Adipocyte (in vitro differentiated cells): ENCODE results near the gene EEF1AKMT3.

Experiments used
- DNase-seq: peaks from one replicate; pipeline ENCODE4 v3.0.0-alpha.2; 2015; ENCODE audit warnings: low read depth
- H3K27me3 ChIP-seq: replicated peaks from 2 replicates; pipeline ENCODE4 v1.7.0; 2013; ENCODE audit warnings: mild to moderate bottlenecking, low read length, moderate library complexity; ENCODE audit not compliant: control insufficient read depth, insufficient read depth
- H3K36me3 ChIP-seq: 2 replicates; pipeline ENCODE4 v1.7.0; 2013; ENCODE audit warnings: low read length, mild to moderate bottlenecking, moderate library complexity; ENCODE audit not compliant: control insufficient read depth, insufficient read depth, severe bottlenecking
- H3K4me1 ChIP-seq: 2 replicates; pipeline ENCODE4 v1.7.0; 2013; ENCODE audit warnings: mild to moderate bottlenecking, low read length, moderate library complexity; ENCODE audit not compliant: control insufficient read depth, insufficient read depth
- H3K4me3 ChIP-seq: 2 replicates; pipeline ENCODE4 v1.7.0; 2013; ENCODE audit warnings: mild to moderate bottlenecking, low read length, moderate library complexity
- H3K9ac ChIP-seq: 2 replicates; pipeline ENCODE4 v1.7.0; 2013; ENCODE audit warnings: mild to moderate bottlenecking, low read length, moderate library complexity
- H3K9me3 ChIP-seq: 2 replicates; pipeline ENCODE4 v1.7.0; 2013; ENCODE audit warnings: mild to moderate bottlenecking, low read length, moderate library complexity; ENCODE audit not compliant: control insufficient read depth

The EEF1AKMT3 gene

DNA sequence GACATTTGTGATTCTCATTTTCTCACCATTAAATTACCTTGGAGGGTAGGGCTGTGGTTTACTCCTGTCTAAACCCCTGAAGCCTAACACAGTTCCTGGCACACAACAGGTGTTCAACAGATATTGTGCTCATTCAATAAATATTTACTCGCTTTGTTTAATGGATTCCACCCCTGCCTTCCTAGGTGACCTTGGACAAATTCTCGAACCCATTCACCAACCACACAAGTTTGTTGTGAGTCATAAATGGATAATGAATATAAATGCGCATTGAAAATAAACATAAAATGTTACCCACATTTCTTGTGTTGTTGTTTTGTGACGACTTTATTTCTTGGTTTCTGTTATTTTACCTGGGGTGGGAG is 9.8 kb downstream of the EEF1AKMT3 start:
- peak overlapping the region; percentile 99 for H3K4me3 ChIP-seq
- H3K4me1 ChIP-seq = peaks cover 9% of the 10 kb centered on the region

DNA sequence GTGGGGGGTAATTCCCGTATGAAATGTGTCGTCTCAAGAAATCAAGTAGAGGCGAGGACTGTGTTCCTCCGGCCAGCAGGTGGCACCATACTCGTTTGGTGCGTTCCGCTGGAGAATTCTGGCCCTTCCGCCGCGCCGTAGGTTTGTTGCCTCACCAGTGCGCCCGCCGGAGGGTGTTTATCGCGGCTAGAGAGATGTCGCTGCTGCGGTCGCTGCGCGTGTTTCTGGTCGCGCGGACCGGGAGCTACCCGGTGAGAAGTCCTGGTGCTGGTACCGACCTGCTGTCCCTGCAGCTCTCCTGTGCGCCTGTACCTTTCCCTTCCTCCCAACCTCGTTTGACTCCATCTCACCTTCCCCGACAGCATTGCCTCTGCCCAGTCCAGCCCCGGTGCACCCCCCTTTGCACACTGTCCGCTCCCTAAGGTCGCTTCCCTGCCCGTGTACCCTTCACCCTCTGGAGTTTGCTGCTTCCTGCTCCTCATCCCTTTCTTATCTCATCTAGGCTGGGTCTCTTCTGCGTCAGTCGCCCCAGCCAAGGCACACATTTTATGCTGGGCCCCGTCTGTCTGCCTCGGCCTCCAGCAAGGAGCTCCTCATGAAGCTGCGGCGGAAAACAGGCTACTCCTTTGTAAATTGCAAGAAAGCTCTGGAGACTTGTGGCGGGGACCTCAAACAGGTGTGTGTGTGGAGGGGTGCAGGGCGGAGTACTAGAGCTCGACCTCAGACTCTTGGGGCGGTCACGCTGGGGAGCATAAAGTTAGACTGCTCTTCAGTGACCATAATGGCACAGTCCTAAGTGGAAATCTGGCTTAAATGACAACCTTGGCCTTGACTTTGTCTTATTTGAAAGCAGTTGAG is 10.4 kb downstream of the EEF1AKMT3 start, which contains the start of gene TSFM:
Gene TSFM, plus strand, starts transcription at position 180 of the 858 bp plus-strand sequence. Its CDS starts 15 bp downstream, at position 195.
- Histone ChIP-seq H3K9me3 (no peaks in the 10 kb centered on the region), H3K36me3 (peaks cover 33% of the 10 kb centered on the region), H3K27me3 (no peaks in the 10 kb centered on the region), H3K4me3 (peak within 1 kb of the TSS; percentile 99), H3K4me1 (peaks cover 9% of the 10 kb centered on the region), H3K9ac (peak within 1 kb of the TSS; percentile 97)
- DNase-seq = peak; percentile 99

More for the DNA sequence above, 9.8 kb downstream of the EEF1AKMT3 start:
- H3K27me3 ChIP-seq = no peaks in the 10 kb centered on the region
- DNase-seq = no peak
- H3K9me3 ChIP-seq = no peaks in the 10 kb centered on the region
- peaks cover 29% of the 10 kb centered on the region for H3K36me3 ChIP-seq
- H3K9ac ChIP-seq = peak overlapping the region; percentile 97

DNA sequence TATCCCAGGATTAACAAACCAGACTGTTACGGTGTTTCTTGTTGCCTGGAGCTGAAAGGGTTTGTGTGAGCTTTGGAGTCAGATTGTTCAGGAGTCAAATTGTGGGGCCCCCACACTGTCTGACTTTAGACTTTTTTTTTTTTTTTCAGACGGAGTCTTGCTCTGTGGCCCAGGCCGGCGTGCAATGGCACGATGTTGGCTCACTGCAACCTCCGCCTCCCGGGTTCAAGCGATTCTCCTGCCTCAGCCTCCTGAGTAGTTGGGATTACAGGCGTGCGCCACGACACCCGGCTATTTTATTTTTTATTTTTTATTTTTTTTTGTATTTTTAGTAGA is 11.0 kb downstream of the EEF1AKMT3 start:
- peak overlapping the region; percentile 97 for H3K9ac ChIP-seq
- no peaks in the 10 kb centered on the region for H3K27me3 ChIP-seq
- H3K9me3 ChIP-seq = no peaks in the 10 kb centered on the region
- H3K4me3 ChIP-seq = peak overlapping the region; percentile 99
- H3K36me3 ChIP-seq = peaks cover 34% of the 10 kb centered on the region
- no peak for DNase-seq
- peaks cover 9% of the 10 kb centered on the region for H3K4me1 ChIP-seq

DNA sequence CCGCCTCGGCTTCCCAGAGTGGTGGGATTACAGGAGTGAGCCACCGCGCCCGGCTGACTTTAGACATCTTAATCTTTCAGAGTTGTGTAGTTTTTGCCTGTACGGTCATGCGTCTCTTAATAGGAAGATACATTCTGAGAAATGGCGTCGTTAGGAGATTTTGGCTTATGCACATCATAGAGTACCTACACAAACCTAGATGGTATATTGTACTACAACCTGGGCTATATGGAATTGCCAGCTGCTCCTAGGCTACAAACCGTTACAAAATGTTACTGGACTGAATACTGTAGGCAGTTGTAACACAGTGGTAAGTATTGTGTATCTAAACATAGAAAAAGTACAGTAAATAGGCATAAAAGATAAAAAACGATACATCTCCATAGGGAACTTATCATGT is 11.4 kb downstream of the EEF1AKMT3 start:
- H3K36me3 ChIP-seq = peaks cover 38% of the 10 kb centered on the region
- H3K27me3 ChIP-seq = no peaks in the 10 kb centered on the region
- no peak for DNase-seq
- H3K9me3 ChIP-seq = no peaks in the 10 kb centered on the region
- H3K4me1 ChIP-seq = peaks cover 9% of the 10 kb centered on the region
- H3K9ac ChIP-seq = no peak overlapping the region
- H3K4me3 ChIP-seq = no peak overlapping the region

DNA sequence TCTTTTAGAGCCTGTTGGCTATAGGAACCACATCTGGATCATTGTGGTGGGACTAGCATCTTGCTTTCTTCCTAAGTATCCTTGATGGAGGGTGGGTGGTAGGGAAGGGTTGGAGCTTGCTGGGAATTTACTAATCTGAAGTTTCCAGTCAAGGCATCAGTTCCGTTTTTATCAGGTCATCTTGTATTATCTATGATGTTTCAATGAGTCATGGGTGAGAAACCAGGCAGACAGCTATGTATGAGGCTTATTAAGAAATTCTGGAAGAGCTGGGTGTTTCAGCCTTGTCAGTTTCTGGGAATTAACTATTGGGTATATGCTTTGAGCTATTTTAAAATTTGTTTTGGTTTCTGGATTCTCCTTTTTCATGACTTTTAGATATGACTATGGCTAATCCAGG is 21.5 kb downstream of the EEF1AKMT3 start:
- Histone ChIP-seq H3K4me3 (peak overlapping the region; percentile 57), H3K27me3 (no peaks in the 10 kb centered on the region), H3K9me3 (no peaks in the 10 kb centered on the region), H3K4me1 (peaks cover 12% of the 10 kb centered on the region), H3K9ac (peak overlapping the region; percentile 81), H3K36me3 (peaks cover 75% of the 10 kb centered on the region)
- DNase-seq = peak; percentile 70

DNA sequence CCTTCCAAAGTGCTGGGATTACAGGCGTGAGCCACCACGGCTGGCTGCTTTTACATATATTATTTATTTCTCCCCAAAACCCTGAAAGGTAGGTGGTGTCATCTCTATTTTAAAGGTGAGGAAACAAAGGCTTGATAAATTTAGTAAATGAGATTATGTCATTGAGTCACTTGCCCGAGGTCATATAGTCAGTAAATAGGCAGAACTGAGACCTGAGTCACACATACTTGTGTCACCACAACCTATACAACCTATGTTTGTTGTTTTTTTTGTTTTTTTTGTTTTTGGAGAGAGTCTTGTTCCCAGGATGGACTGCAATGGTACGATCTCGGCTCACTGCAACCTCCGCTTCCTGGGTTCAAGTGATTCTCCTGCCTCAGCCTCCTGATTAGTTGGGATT is 22.9 kb downstream of the EEF1AKMT3 start:
- DNase-seq = no peak
- Histone ChIP-seq H3K4me1 (peaks cover 12% of the 10 kb centered on the region), H3K27me3 (no peaks in the 10 kb centered on the region), H3K9ac (no peak overlapping the region), H3K4me3 (no peak overlapping the region), H3K9me3 (no peaks in the 10 kb centered on the region), H3K36me3 (peaks cover 75% of the 10 kb centered on the region)

DNA sequence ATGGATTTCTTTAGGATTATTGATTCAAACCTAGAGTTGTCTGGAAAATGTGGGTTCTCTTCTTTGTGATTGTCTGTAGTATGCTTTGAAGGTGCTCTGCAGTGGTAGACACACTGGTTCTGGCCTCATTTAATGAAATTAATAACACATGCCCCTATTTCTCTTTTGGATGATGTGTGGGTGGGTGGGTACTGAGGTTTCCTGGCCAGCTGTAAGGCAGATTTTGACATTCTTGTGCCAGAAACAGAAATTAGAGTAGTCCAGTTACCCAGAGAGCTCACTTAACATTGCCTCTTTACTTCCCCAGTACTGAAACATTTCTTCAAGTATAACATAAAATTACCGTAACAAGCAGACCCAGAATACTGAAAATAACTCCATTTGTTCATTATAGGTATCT is 24.6 kb downstream of the EEF1AKMT3 start:
- no peak for DNase-seq
- Histone ChIP-seq H3K9me3 (no peaks in the 10 kb centered on the region), H3K36me3 (peaks cover 79% of the 10 kb centered on the region), H3K4me1 (peaks cover 12% of the 10 kb centered on the region), H3K9ac (no peak overlapping the region), H3K27me3 (no peaks in the 10 kb centered on the region), H3K4me3 (no peak overlapping the region)

DNA sequence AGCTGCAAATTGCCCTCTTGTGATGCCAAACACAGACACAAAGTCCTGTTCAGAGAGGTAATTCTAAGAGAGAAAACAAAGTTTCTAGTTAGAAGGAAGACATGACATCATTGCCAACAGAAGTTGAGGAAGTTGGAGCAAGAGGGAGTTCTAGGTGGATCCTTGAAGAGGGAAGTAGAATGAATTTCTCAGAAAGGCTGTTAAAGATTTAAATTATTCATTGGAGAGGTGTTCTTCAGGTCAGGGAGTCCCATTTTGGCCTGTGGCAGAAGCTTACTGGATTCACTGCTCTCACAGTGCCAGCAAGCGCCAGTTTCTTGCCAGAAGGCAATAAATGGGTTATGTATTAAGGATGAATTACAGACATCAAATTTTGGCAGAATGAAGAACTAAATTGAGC is 25.5 kb downstream of the EEF1AKMT3 start:
- no peaks in the 10 kb centered on the region for H3K9me3 ChIP-seq
- H3K27me3 ChIP-seq = no peaks in the 10 kb centered on the region
- H3K9ac ChIP-seq = no peak overlapping the region
- H3K4me1 ChIP-seq = peaks cover 12% of the 10 kb centered on the region
- no peak overlapping the region for H3K4me3 ChIP-seq
- no peak for DNase-seq
- H3K36me3 ChIP-seq = peaks cover 79% of the 10 kb centered on the region

DNA sequence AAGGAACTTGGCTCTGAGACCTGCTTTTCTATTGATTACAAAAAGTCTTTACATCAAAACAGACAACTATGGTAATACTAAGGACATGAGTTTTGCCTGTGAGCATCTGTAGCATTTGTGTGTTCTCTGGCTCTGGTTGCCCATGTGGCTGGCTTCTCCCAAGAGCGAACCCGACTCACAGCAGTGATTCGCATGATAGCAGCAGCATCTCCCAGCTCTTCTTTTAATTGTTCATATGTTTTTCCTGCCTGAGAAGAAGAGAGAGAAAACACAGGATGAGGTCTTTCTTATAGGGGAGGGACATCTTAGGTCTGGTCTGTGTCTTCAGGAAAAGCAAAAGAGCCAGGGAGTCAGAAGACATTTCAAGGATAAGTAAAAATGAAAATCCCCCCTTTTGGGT is 28.6 kb downstream of the EEF1AKMT3 start:
- peaks cover 77% of the 10 kb centered on the region for H3K36me3 ChIP-seq

DNA sequence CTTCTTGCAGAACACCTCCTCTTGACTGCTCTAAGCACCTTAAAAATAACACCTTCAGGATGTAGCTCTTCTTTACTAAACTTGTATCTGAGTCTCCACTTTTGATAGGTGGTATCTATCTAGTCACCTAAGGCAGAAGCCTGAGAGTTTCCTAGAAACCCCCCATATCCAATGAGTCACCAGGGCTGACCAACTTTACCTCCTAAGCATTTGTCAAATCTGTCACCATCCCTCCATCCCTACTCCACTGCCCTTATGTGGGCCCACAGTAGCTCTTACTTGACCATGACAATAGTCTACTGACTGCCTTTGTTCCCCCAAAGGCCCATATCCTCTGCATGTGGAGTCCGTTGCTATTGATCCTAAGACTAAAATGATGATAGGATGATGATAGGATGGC is 30.2 kb downstream of the EEF1AKMT3 start:
- DNase-seq = no peak
- no peak overlapping the region for H3K4me3 ChIP-seq
- peaks cover 77% of the 10 kb centered on the region for H3K36me3 ChIP-seq
- H3K9ac ChIP-seq = no peak overlapping the region
- H3K27me3 ChIP-seq = no peaks in the 10 kb centered on the region
- peaks cover 5% of the 10 kb centered on the region for H3K4me1 ChIP-seq
- no peaks in the 10 kb centered on the region for H3K9me3 ChIP-seq

More for the DNA sequence above, 28.6 kb downstream of the EEF1AKMT3 start:
- Histone ChIP-seq H3K4me1 (peaks cover 5% of the 10 kb centered on the region), H3K9ac (no peak overlapping the region), H3K27me3 (no peaks in the 10 kb centered on the region), H3K4me3 (no peak overlapping the region), H3K9me3 (no peaks in the 10 kb centered on the region)
- no peak for DNase-seq

DNA sequence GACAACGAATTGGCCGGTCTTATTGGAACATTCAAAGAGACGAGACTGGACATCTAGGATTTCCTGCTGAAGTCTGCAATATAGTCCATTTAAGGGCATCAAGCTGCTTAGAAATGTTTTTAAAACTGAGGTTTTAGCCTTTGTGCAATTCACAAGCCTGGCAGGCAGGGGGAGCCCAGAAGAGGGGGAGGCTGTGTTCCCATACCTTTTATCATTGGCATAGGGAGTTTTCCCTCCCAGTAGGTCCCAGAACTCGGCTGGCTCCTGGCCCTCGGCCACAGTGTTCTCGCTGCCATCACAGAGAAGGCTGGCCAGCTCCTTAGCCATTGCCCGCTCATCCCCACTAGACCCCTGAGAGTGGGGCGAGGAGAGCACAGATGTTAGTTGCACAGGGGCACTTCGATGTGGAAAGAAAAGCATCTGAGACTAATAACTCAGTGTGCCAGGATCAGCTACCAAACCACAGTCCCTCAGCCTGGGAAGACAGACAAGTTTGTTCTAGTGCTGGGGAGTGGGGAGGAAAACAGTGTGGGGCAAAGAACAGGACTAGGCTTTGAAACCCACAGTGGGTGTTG is 31.0 kb downstream of the EEF1AKMT3 start:
- Histone ChIP-seq H3K9me3 (no peaks in the 10 kb centered on the region), H3K4me1 (peaks cover 5% of the 10 kb centered on the region), H3K9ac (peak overlapping the region; percentile 35), H3K36me3 (peaks cover 78% of the 10 kb centered on the region), H3K27me3 (no peaks in the 10 kb centered on the region), H3K4me3 (no peak overlapping the region)
- peak; percentile 71 for DNase-seq
